ENCODE measurements around the gene PRRG2.

DNA sequence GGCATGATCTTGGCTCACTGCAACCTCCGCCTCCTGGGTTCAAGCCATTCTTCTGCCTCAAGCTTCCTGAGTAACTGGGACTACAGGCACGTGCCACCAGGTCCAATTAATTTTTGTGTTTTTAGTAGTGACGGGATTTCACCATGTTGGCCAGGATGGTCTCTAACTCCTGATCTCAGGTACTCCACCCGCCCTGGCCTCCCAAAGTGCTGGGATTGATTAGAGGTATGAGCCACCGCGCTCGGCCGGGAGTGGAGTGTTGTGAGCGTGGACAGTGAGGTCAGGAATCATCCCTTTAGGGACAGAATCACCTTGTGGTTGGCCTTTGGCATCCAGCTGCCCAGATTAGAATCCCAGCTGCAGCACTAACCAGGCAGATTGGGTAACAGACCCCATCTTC, 48.5 kb downstream of the PRRG2 start:
- TF ChIP-seq, protein P1, sequence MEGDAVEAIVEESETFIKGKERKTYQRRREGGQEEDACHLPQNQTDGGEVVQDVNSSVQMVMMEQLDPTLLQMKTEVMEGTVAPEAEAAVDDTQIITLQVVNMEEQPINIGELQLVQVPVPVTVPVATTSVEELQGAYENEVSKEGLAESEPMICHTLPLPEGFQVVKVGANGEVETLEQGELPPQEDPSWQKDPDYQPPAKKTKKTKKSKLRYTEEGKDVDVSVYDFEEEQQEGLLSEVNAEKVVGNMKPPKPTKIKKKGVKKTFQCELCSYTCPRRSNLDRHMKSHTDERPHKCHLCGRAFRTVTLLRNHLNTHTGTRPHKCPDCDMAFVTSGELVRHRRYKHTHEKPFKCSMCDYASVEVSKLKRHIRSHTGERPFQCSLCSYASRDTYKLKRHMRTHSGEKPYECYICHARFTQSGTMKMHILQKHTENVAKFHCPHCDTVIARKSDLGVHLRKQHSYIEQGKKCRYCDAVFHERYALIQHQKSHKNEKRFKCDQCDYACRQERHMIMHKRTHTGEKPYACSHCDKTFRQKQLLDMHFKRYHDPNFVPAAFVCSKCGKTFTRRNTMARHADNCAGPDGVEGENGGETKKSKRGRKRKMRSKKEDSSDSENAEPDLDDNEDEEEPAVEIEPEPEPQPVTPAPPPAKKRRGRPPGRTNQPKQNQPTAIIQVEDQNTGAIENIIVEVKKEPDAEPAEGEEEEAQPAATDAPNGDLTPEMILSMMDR (IDR thresholded peaks at IDR 0.05; ENCODE audit: borderline replicate concordance, extremely low read depth, low read length, poor library complexity, severe bottlenecking) = no peak
- no peak for TF ChIP-seq EZH2 (IDR thresholded peaks at IDR 0.05; ENCODE audit: borderline replicate concordance, low read depth, low read length, severe bottlenecking)

Data from DND-41 (cell line).